HG03439 (cell line): ENCODE measurements around the gene CHRNA4.
"Not testable (repeated sequence)": the region's sequence is repeated elsewhere in the genome, so short reads cannot be mapped to it uniquely, and the experiment has no call there.

ENCODE experiments used
- ATAC-seq: cut with Tn5 transposase; IDR thresholded peaks from one replicate; pipeline ENCODE4 v1.9.1; 2021; ENCODE audit warnings: mild to moderate bottlenecking, moderate library complexity; ENCODE audit not compliant: unreplicated experiment

CHRNA4 gene

DNA sequence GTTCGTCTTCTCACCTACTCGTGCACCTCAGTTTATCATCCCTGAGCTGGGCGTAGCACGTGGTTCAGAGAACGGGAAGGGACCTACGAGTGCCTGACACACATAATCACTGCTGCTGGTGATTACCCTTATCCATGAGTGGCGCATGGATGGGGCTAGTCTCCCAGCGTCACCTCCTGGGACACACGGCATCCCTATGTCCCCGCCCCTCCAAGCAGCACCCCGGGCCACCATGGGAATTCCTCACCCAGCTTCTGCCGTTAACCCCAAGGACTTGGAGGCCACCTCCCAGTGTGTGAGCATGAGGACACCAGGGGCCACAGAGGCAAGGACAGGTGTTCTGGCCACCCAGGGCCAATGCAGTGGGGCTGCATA lies 9.8 kb downstream of the CHRNA4 start:
- no peak for ATAC-seq

DNA sequence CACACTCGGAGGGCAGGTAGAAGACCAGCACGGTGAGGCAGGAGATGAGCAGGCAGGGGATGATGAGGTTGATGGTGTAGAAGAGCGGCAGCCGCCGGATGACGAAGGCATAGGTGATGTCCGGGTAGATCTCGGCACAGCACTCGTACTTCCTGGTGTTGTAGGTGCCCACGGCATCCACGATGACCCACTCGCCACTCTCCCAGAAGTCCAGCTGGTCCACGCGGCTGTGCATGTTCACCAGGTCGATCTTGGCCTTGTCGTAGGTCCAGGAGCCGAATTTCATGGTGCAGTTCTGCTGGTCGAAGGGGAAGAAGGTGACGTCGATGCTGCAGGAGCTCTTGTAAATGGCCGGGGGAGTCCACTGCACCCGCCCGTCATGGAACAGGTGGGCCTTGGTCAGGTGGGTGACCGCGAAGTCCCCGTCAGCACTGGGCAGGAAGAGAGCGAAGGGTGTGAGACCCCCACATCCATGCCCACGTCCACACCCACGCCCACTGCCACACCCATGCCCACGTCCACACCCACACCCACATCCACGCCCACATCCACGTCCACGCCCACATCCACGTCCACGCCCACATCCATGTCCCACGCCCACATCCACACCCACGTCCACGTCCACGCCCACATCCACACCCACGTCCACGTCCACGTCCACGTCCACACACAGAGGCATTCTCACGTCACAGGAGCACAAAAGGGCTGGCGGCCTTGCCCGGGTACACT lies 10.4 kb downstream of the CHRNA4 start:
- no peak for ATAC-seq

DNA sequence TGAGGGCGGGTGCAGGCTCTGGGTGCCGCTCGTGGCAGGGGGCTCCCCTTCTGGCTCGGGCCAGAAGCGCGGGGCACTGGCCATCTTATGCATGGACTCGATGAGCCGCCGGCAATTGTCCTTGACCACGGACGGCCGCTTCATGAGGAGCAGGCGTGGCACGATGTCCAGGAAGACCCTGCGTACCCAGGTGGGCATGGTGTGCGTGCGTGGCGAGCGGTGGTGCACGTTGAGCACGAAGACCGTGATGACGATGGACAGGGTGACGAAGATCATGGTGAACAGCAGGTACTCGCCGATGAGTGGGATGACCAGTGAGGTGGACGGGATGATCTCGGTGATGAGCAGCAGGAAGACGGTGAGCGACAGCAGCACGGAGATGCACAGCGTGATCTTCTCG lies 11.0 kb downstream of the CHRNA4 start:
- ATAC-seq, result no peak

DNA sequence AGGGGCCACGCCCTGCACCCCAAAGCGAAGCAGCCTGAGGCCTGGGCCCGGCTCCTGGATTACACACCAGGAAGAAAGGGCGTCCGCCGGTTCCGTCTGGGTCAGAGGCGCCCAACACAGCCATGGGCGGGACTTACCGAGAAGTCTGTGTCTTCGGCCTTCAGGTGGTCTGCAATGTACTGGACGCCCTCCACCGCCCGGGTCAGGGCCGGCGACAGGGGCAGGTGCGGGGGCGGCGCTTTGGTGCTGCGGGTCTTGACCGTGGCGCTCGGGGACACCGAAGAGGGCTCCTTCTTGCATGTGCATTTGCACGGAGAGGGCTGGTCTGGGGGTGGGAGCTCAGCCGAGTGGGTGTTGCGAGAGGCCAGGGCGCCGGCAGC lies 11.6 kb downstream of the CHRNA4 start:
- ATAC-seq, result no peak

DNA sequence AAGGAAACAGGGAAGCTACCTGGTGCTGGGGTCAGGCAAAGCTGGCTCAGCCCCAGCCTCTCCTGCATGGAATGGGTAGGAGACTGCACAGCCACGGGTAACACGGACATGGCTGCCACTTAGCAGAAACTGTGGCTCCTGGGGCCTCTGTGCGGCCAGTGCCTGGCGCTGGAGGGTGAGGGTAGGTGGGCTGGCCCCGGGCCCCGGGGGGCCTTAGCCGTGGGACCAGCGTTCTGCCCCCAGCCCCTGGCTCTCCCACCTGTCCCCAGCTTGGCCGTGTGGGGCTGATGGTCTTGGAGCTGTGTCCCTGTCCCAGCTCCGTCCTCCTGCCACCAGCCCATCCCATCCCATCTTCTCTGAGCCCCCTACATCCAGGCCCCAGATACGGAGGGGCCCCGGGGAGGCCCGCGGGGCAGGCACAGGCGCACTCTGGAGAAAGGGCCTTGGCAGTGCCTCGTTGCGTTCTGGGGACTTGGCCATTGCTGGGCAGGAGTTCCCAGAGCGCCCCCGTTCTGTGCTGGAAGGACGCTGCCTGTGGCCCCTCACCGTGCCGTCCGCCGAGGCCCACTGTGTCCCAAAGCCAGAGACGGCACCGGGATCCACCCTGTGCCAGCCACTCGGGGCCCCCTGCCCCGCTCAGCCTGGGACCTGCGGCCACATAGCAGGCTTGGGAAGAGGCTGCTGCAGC lies 12.2 kb downstream of the CHRNA4 start:
- no peak for ATAC-seq

DNA sequence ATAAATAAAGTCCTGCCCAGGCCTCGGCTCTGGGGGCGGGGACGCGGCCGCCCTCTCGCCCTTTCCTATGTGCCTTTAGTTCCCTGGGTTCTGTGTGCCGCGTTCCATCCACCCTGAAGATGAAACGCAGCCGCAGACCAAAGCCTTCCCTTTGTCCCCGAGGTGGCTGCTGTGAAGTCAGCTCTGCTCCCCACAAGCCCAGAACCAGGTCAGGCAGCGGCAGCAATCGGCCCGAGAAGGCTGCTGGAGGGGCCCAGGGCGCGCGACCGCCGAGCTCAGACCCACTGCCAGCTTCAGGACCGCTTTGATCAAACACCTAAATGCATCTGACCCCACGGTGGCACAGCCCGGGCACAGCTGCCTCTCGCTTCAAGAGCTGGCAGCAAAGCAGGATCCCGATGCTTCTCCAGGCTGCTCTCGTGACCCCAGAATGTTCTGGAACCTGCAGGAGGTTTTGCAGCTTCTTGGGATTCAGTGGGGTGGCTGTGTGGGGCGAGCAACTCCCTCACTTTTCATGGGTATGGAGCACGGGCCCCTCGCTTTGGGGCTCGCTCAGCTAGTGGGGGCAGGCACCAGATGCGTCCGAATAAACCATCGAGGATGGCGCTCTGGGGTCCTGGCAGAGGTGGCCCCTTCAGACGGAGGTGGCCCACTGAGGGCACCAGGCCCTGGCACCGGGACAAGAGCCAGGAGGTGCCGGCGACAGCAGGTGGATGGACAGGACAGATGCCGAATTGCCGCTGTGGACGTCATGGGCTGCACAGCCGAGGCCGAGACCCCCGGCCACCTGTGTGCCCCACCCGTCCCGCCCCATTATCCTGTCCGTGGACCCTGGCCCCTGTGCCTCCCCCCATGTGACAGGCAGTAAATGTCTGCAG lies 13.0 kb downstream of the CHRNA4 start:
- no peak for ATAC-seq

DNA sequence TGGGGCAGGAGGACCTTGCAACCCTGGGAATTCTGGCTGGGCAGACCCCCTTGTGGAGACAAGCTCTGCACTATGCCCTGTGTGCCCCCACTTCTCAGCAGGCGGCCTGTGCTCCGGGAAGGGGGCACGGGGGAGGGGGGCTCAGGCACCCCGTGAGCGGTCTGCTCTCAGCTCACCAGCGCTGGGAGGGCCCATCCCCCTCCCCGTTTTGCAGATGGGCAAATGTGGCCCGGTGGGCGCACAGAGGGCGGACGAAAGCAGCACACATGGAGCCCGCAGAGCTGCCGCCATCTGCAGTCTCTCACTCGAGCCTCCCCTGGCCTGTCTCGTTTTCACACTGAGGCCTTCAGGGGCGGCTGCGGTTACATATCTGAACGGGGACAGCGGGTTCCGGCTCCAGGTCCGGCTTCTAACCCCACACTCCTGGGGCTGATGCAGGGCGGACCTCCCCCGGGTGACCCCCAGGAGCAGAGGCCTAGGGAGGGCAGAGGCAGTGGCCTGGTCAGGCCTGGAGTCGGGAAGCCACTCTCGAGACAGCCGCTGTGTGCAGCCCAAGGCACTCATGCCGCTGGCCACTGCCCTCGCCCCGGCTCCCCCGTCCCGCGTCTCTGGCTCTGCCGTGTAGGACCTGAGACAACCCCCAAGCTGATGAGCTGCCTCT lies 13.9 kb downstream of the CHRNA4 start:
- no peak for ATAC-seq

DNA sequence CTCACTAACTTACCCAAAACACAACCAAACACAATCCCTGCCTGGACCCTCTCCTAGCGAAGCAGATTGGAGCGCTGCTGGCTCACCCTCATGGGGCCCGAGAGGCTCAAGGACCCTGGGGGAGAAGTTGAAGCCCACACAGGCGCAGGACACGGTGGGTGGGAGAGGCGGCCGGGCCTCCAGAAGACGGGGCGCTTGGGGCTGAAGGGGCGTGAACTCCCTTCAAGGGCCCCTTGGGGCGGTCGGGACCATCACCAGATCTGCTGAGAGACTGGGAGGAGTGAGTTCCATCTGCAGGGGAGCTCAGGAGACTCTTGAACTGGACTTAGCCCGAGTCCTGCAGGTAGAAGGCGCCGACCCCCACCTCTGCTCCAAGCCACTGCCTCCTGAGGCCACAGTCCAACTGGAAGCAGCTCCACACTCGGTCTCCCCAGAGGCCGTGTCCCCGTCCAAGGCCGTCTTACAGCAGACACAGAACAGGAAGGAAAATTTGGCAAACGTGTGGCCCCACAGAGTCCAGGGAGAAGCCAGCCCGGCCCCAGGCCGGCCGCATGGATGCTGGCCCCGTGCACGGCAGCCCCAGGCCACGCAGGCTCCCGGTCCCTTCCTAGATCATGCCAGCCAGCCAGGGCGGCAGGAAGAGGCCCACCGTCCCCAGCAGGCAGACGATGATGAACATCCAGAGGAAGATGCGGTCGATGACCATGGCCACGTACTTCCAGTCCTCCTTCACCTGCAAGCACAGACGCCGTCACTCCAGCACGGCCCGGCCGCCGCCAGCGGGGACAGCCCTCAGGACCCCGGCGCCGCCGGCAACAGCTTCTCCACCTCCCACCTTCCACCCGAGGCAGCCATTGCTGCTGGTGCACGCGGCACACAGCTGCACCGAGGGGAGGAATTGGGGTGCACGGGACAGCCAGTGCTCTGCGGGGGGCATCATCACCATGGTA lies 14.7 kb downstream of the CHRNA4 start:
- ATAC-seq, result no peak

DNA sequence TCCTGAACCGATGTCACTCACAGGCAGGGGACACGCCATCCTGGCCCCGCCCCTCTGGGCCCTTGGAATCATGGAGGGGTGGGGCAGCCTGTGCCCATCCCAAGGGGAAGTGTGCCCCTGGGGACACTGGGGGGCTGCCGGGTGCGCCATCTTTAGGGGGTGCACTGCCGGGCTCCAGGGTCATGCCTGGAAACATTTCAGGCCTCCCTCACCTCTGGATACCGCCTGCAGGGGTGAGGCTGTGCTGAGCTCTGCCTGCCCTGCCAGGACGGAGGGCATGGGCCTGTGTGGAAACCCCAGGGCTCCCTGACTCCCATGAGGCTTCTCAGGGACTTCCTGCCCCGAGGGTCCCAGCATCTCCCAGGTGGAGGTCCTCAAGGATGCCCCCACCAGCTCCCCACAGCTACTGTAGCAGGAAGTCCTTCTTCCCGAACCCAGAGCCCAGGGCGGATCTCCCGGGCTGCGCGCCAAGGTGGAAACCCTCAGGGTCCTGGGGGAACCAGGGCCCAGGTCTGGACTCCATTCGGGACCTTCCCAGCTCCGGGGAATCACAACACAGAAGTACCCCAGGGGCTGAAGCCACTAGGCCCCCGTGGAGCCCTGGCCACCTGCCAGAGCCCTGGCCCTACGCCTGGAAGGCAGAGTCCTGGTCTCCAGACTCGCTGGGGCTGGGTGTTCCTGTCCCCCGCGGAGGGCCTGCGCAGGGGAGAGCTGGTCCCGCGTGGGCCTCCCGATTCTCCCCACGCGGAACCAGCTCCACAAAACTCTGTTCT lies 15.6 kb downstream of the CHRNA4 start:
- ATAC-seq, result no peak

DNA sequence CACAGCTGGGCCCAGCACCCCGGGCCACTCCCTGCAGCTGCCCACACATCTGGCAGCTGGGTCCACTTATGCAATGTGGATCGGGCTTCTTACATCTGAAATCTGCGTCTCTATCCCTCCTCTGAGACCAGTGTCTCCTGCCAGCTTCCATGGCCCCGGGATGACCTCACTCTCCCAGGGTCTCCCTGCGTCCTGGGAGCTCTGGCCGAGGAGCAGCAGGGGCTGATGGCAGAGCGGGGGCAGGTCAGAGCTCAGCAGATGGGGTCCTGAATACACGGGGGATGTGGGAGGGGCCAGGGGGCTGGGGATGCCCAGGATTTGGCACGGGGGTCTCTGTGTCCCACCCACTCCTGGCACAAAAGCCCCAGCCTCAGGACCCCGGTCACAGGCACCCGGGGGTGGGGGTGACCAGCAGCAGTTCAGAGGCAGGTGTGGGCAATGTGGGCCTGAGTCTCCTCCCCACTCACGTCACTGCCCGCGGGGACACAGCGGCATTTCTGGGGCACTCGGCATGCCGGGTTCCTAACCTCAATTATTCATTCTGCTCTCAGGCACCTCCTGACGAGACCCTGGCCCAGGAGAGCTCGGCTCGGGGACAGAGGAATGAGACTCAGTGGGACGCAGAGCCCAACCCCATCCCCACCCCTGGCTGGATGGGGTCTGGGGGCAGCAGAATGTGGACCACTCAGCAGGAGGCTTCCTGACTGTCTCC lies 16.4 kb downstream of the CHRNA4 start:
- no peak for ATAC-seq

DNA sequence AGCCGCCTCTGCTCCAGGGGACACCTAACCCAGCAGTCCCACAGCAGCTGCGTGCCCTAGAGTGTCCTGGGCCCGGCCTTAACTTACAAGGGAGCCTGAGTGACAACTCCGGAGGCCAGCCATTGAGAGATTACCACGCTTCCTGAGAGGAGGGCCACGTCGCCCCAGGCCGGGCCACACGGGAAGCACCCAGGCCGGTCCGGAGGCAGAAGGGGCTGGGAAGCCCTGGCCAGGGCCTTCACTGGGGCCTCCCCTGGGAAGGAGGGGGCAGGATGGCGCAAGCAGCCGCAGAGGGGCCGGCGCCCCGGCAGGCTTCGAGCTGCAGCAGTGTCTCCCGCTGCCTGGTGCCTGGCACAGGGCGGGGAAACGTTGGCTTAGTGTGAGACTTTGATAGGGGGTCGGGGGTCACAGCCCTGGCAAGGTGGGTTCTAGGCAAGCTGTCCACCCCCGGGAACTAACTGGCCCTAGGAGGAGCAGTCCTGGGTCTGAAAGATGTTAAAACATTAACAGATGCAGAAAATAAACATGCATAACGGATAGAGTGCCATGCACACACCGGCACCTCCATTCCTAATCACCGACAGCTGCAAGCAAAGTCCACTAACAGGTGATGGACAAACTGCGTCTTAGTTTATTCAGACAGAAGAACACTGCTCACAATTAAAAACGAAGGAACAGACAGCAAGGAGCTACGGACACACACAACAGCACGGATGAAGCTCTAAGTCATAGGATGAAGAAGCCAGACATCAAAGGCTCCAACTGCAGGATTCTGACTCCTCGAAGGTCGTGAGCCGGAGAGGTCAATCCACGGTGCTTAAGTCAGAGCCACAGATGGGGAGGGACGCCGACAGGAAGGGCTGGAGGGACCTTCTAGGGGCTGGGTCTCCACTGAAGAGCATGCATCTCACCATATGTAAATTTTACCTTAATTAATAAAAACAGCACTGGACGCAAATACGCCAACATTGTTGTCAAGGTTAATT lies 17.4 kb downstream of the CHRNA4 start:
- no peak for ATAC-seq

DNA sequence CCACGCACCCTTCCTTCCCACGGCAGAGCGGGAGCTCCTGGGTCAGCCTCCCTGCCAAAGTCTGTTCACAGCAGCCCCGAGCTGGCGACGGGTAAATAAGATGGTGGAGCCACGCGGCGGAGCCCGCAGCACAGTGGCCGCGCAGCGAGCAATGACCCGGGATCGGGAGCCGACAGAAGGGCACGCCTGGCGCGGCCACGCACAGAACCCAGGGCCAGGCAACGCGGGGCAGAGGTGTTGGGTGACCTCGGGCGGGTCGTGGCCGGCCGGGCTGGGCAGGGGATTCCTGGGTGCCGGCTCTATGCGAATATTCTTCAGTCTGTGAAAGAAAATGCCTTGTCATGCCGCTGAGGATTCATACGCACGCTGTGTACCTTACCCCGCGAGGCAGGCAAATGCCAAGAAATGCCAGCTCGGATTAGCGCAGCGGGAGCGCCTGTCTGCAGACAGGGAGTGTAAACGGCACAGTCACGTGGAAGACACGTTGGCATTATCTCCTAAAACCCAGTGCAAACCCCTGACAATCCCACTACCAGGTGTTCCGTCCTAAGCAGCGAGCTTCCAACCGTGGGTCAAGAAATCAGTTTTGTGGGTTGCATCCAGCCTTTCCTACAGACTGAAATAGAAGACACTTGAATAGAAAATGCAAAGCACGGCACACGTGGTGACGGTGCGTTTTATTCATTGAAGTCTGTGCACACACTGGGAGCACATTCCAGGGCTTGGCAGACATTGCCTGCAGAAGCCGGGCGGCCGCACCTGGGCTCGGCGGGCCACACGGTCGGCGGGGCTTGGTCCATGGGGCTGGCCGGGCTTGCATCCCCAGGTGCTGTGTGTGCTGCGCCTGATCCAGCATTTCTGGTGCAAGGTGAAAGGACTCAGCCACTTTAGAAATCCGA lies 18.3 kb downstream of the CHRNA4 start:
- no peak for ATAC-seq

DNA sequence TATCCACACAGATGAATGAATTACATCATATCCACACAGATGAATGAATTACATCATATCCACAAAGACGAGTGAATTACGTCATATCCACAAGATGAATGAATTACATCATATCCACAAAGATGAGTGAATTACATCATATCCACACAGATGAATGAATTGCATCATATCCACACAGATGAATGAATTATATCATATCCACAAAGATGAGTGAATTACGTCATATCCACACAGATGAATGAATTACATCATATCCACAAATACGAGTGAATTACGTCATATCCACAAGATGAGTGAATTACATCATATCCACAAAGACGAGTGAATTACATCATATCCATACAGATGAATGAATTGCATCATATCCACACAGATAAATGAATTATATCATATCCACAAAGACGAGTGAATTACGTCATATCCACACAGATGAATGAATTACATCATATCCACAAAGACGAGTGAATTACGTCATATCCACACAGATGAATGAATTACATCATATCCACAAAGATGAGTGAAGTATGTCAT lies 20.9 kb downstream of the CHRNA4 start:
- ATAC-seq, result not testable (repeated sequence)

DNA sequence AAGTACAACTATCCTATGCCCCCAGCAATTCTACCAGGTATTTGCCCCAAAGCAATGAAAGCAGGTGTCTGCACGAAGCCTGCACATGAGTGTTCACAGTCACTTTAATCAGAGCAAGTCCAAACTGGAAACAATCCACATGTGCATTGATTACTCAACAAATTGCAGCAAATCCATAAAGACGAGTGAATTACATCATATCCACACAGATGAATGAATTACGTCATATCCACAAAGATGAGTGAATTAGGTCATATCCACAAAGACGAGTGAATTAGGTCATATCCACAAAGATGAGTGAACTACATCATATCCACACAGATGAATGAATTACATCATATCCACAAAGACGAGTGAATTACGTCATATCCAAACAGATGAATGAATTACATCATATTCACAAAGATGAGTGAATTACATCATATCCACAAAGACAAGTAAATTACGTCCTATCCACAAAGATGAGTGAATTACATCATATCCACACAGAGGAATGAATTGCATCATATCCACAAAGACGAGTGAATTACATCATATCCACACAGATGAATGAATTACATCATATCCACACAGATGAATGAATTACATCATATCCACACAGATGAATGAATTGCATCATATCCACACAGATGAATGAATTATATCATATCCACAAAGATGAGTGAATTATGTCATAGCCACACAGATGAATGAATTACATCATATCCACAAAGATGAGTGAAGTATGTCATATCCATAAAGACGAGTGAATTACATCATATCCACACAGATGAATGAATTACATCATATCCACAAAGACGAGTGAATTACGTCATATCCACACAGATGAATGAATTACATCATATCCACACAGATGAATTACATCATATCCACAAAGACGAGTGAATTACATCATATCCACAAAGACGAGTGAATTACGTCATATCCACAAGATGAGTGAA lies 21.7 kb downstream of the CHRNA4 start:
- ATAC-seq, result not testable (repeated sequence)

DNA sequence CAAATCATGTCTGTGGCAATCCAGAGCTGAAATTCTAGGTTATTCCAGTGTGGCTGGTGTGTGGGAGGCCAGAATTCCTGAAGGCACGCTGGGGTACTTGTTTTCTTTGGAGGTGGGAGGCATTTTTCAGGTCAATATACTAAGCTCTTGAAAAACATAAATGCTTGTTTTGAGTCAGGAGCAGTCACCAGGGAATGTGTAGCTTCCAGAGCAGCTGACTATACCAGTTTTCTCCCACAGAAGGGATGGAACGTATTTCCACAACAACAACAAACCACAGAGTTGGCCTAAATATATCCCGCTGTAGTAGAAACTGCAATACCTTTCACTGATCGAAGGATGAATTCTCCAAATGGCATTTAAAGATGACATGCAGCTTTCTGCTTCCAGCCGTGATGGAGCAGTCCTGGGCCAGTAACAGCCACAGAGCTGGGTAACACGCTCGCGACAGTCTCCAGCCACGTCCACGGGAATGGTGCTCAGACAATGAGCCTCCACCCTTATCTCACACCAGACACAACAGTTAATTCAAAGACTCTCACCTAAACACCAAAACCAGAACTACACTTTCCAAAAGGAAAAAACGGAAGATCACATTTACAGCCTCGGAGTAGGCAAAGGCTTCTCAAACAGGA lies 23.2 kb downstream of the CHRNA4 start:
- ATAC-seq, result no peak
